GM19467 (cell line): ENCODE measurements around the gene HSD11B2.

ENCODE experiments used
- ATAC-seq: cut with Tn5 transposase; IDR thresholded peaks from one replicate; pipeline ENCODE4 v1.9.1; 2021; ENCODE audit warnings: mild to moderate bottlenecking, moderate library complexity; ENCODE audit not compliant: unreplicated experiment

HSD11B2 gene

DNA sequence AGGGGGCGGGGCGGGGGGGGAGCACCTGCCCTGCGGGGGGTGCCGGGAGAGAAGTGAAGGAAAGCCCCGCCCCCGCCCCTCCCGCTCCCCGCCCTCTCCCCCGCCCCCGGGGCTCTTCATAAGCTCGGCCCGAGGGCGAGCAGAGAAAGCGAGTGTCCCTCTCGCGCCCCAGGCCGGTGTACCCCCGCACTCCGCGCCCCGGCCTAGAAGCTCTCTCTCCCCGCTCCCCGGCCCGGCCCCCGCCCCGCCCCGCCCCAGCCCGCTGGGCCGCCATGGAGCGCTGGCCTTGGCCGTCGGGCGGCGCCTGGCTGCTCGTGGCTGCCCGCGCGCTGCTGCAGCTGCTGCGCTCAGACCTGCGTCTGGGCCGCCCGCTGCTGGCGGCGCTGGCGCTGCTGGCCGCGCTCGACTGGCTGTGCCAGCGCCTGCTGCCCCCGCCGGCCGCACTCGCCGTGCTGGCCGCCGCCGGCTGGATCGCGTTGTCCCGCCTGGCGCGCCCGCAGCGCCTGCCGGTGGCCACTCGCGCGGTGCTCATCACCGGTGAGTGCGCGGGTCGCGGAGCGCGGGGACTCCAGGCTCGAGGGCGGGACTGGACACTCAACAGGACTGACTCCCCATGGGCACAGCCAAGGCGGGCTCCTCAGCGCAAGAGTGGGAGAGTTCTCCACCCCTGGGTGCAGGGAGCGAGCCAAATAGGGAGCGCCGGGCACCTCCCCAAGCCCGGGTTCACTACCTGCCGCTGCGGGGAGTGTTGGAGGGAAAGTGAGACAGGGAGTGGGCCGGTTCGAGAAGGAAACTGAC is at the start of gene HSD11B2:
HSD11B2 (plus strand) TSS at position 145 of the 798 bp plus-strand sequence; CDS start at position 273, 128 bp downstream.
- ATAC-seq = no peak

DNA sequence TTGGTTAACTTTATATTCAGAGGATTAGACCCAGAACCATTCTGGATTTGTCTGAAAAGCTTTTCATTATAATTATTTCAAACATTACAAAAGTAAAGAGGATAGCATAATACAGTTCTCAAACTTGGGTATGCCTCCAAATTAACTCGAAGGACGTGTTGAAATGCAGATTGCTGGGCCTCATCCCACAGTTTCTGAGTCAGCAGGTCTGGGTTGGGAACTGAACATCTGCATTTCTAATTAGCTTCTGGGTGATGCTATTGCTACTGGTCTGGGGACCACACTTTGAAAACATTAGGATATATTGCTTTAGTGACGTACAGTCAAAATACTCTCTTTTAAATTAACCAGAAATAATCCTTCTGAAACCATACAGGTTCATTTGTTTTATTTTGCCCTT is 47.6 kb upstream of the HSD11B2 start:
- no peak for ATAC-seq

DNA sequence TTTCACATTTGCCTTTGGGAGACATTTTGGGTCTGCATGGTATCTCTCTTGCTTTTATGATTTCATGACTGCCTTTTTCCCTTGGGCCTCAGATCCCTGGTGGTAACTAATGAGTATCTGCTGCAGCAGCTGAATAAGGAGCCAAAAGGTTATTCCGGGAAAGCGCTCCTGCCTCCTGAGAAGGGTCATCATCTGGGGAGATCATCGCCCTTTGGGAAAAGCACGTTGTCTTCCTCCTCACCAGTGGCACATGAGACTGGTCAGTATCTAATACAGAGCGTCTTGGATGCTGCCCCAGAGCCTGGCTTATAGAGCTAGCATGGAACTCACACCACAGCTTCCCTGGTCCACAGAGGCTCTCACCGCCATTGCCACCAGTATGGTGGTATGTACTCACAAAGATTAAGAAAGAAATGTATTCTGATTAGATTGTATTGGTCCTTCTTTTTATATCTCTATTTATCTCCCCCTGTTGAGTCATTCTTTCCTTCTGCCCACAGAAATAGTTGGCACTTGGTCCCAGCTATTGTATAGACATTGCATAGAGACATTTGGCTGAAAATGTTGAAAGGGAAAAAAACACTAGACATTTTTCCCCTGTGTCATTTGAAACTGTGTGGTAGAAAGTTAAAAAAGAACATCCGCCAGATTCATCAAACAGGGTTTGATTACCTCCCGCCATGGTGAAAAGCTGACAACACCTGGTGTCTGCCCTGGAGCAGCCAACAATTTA is 46.0 kb upstream of the HSD11B2 start:
- no peak for ATAC-seq

DNA sequence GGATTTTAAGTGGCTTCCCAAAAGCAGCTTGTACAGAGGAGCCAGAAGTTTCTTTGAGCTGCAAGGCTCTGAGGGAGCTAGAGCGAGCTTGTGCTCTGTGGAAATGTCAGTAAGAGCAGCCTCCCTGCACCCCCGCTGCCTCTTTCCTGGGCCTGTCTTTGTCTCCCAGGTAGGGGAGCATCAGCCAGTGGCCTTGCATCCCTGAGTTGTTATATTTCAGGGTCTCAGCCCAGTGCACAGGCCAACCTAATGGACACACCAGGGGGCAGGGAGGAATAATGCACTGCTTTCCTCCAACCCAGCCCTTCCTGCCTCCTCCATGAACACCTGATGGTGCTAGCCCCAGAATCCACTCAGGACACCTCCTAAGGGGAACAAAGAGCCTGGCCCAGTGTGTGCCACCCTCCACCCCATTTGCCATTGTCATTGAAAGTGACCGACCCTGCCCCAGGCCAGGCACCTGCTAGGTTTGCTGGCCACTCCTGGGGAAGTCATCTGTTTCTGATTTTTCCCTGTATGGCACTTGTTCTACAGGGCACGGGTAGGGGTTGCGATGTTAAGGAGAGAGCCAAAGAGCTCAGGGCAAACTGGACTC is 44.0 kb upstream of the HSD11B2 start:
- no peak for ATAC-seq

DNA sequence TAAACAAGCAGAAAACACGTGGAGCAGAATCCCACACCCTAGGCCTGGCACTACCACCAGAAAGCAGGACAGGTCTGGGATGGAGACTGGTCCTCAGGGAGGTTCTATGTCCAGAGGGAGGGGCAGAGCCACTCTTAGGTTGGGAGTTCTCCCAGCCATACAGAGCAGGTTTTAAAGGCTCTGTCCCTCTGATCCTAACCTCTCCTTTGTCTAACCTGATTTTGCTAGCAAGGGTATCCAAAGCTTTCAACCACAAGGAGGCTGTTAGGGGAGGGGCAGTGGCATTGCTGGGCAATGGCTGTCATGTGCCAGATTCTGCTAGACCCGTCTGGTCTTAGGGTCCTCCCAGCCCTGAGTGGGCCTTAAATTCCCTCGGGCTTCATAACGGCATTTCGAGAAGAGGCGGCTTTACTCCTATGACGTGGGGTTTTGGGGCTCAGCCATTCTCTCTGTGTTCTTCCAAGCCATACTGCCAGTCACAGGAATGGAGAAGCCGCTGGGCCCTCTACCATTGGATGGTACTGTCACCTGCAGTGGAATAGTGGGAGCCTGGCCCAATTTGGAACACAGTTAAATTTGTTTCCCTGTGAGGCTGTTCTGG is 43.3 kb upstream of the HSD11B2 start:
- no peak for ATAC-seq

DNA sequence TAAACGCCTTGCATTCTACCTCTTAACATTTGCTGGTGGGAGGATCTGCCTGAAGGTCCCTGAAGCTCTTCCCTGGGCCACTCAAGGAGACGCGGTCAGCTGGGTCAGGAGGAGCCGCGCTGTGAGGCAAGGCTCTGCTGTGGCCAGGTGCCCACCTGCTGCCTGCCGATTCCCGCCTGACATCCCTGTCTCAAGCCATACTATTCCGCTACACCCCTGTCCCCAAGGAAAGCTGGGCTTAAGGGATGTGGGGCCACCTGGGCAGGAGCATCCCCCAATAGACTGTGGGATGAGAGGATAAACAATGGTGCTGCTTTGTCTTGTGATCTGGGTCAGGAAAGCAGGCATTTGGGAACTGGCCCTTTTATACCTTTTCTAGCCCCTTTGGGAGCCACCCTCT is 42.7 kb upstream of the HSD11B2 start:
- no peak for ATAC-seq

DNA sequence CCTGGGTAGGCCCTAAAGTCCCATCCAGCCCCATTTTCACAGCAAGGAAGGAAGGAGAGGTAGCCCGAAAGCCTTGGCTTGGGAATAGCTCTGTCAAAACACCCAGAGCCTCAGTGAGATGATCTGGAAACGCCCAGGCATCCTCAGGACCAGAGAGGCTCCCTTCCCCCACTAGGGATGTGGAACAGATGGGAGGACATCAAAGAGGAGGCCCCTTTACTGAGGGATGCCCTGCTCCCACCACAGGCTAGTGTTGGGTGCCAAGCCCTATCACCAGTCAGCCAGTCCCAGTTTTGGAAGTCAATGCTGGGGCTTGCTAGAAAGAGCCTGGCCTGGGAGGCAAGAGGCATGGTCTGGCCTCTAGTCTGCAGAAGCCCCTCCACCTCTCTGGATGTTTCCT is 42.3 kb upstream of the HSD11B2 start:
- no peak for ATAC-seq

DNA sequence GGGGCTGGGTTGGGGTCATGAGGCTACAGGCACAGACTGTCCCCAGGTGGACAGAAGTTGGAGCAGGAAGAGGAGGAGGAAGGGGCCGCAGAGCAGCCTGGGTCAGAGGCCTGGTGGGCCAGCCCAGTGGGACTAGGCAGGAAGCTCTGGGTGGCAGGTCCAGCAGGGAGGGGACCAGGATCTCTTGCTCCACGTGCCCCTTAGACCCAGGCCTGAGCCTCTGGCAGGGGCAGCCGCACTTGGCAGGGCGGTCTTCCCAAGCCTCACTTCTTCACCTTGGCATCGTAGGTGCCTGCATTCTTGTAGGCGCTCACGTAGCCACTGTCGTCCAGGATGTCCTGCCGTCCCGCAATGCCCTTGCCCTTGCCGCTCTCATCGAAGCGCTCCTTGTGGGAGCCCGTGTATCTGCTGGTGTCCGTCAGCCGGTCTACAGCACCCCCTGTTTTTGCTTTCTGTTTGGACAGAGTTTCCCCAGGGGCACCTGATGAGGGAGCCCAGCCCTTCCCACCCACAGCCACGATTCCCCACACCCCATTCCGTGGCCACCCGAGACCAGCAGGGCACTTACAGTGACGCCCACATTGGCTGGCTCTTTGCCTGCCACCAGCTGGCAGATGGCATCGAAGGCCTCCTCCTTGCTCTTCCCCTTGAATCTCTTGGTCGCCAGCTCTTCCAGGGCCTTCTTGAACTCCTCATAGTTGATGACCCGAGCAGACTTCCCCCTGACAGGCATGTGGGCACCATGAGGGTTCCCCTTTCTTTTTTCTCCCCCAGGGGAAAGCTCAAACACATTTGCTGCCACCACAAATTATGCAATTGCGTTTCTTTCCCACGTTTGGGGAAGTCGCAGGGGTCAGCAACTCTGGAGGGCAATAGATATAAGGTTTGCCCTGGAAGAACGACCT is 40.8 kb upstream of the HSD11B2 start:
- no peak for ATAC-seq

DNA sequence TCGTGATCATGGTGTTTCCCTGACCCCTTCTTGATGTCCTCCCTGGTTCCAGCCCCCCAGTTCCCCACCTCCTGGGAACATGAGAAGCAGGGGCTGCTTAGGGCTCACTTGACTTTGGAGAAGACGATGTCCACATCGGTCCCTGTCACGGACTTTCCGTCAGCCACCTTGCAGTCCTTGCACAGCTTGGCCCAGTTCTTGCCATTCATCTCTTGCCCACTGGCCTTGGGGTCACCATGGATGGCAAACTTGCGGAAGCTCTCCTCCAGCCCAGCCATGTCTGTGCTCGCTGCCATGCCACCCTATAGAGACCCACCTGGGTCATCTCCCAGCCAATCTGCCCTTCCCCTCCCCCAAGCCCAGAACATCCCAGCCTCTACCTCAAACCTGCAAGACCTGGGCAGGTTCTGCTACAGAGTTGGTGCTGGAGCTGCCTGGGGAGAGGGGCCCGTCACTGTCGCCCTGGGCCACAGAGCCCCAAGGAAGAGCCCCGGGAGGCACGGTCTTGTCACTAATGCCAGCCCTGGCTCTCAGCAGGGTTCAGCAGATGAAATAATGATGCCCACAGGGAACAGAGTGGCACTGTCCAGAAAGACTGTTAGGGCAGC is 40.0 kb upstream of the HSD11B2 start:
- ATAC-seq = no peak

DNA sequence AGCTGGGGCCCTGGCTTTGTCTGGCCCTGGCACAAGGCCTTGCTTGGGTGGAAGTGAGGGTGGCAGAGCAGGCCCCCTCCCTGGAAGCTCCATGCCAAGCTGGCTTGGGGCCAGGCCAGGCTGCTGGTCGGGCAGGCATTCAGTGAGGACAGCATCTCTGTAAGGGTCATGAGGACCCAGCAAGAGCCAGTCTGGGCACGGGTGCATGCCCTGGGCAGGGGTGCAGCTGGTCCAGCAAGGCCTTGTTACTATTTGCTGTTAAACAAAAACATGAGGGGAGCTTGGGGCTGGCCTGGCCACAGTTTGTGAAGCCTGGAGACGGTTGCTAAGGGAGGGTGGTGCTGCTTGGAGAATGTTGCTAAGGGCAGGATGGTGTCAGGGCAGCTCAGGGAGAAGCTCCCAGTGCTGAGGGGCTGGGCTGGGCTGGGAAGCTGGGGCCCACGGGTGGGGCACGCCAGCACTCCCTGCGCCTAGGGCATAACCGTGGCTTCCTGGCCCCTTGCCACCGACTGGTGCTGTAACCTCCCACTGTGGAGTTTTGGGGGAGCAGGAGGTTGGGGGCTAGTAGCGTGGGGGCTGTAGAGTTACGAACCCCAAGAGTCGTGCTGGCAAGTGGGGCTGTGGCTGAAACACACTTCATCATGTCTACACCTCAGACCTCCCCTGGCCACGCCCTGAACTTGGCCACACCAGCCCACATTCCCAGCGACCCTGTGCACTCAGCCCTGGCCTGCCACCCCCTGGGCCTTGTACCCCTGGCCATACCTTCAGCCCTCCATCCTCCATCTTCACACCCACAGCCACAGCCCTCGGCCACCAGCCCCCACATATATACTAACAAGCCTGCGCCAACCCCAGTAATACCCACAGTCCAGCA is 39.3 kb upstream of the HSD11B2 start:
- ATAC-seq = no peak

DNA sequence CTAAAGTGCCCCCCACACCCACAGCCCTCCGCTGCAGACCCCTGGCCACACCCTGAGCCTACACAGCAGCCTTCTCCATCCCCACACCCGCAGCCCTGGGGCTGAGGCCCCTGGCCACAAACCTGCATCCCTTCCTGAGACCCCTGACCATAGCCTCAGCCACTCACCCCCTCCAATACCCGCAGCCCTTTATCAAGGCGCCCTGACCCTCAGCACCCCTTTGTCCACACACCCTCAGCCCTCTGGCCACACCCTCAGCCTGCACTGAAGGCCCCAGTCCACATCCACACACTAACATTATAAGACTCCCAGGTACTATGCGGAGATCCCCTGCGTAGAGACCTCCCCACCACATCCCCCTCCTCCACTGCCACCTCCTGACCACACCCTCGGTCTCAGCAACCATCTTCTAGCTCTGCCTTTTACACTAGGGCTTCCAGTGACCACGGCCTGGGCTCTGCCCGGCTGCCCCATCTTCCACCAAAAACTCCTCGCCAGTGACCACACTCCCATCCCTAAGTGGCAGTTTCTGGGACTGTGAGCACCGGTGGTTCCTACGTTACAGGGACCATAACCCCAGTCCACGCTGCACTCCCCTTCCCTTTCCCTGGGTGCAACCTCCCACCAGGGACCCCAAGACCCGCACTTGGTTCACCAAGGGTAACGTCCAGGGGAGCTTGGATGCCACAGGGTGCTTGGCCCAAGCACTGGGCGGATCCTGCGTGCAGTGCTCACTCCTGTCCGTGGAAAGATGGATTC is 38.4 kb upstream of the HSD11B2 start:
- no peak for ATAC-seq

DNA sequence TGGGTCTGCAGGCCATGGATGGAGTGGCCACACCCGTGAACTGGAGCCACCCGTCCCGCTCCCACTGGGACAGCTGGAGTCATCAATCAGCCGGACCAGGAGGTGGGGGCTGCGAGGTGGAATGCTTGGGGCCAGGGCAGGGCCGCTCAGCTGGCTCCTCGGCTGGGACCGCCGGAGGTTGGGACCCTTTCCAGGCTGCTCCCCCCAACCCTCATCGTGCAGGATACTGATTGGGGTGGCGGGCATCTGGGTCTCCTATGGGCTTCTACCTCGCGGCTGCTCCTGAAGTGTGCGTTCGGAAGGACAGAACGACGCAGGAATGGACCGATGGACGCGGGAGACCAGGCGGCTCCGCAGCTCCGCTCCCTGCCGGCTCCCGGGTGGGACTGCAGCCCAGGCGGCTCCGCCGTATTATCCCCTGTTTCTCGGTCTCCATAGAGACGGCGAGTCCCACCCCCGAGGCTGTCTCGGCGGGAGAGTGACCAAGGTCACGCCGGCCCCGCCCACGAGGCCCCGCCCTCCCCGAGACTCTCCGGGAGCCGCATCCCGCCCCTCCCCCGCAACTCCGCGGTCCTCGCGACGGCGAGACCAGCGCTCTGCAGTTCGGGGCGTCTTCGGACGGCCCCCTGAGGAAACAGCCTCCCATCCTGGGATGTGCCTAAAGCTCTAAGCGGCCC is 37.7 kb upstream of the HSD11B2 start, which contains the start of gene TPPP3:
TPPP3 (minus strand) TSS at position 388 of the 677 bp plus-strand sequence. CDS start 2,387 bp downstream, outside the sequence.
- no peak for ATAC-seq

DNA sequence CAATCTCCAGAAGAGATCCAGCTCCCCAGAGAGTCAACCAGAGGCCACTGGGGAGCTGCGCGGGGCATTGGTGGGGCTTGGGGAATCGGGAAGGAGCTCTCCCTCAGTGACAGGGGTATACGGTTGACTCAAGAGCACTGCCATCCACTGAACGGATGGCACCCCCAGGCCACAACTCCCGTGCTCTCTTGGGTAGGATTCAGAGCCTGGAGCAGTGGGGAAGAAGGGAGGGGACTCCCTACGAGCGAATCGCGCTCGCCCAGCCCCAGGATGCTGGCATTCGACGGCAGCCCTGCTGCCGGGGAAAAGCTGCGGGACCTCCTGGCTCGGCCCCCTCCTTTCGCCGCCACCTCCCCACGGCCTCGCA is 37.1 kb upstream of the HSD11B2 start:
- no peak for ATAC-seq

DNA sequence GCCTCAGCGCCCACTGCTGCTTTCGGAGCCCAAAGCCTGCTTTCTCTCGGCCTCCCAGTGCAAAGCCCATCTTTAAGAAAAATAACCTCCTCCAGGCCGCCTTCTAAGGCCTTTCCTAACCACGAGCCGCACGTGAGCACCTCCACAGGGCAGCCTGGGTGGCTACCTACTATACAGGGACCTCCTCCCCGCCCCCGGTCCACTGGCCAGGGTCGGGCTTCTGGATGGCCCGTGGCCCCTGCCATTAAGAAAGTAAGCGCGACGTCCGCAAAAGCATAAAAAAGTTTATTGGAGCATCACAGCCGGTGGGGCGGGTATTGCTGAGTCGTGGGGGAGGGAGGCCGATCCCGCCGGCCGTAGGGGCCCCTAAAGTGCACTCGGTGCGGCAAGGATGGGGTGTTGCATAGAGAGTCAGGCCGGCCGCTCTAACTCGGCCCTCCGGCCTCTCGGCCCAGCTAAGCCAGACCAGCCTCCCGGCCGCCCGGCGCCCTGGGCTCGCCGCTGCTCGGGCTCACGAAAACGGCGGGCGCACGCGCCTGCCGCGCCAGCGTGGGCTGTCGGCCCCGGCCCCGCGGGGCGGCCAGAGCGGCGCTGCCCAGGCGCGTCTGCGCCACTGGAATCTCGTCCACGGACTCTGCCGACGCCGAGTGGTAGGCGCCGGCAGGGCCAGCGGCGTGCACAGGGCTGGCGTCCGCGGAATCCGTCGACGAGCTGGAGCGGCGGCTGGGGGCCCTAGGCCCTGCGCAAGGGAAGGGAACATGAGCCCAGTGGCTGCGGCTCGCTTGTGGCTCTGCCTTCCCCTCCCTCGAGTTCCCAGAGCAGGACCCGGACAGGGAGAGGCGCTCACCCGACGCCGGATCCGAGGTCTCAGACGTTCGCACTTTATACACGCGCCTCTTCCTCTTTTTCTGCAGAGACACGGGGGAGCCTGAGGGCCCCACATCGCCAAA is 36.5 kb upstream of the HSD11B2 start:
- ATAC-seq = no peak

DNA sequence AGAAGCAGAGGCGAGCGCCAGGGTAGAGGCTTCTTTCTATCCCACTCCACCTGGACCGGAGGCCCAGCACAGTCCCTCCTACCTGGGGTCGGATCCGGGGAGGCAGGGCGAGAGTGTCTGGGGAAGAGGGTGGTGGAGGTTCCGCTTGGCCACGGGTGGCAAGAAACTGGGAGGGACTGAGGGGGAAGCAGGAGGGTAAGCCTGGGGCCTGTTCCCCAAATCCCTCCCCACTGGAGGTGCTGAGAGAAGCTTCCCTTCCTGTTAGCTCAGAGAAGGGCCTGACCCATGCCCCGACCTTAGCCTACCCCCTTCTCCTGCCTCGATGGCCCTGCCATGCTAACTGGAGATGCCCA is 35.8 kb upstream of the HSD11B2 start:
- no peak for ATAC-seq

DNA sequence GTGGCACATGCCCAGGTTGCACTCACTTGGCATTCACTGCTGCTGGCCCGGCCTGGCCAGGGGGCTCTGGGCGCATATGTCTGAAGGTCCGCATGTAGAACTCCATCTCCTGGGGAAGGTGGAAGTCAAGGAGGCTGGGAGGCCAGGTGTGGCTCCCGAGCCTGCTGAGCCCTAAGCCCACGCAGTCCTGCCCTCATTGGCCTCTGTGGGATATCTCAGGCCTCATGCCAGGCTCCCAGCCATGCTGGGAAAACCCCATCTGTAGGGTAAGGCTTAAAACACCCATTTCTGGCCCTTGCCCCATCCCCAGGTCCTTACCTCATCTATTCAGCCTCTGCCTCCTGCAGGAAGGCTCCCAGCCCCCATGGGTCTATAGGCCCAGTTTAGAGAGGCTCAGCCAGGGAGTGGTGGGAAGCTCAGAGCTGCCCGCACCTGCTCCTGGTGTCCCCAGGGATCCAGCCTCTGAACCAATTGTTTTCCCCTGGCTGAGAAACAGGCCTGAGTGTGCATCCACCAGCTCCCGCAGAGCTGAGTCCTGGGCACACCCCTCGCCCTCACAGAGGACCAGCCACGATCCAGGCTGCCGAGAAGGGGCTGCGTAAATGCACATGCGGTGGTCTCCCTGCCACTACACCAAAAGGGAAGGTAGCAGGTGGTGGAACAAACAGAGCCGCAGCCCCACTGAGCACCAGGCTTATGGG is 35.3 kb upstream of the HSD11B2 start:
- ATAC-seq = no peak
